GM19043 (cell line): Measurements from ENCODE around the gene XAGE1B.
"Not testable (repeated sequence)": the region's sequence is repeated elsewhere in the genome, so short reads cannot be mapped to it uniquely, and the experiment has no call there.

ENCODE experiments used
- ATAC-seq: cut with Tn5 transposase; IDR thresholded peaks from one replicate; pipeline ENCODE4 v1.9.1; 2021; ENCODE audit warnings: low read depth; ENCODE audit not compliant: unreplicated experiment

XAGE1B gene

GRCh38 chrX:52516987-52517325 lies at the start of gene XAGE1B:
Gene XAGE1B (minus strand): TSS chrX:52517063. CDS start chrX:52515527, 1,536 bp downstream.
- not testable (repeated sequence) for ATAC-seq

GRCh38 chrX:52563105-52563504 lies 46.2 kb upstream of the XAGE1B start:
- ATAC-seq = no peak

- no peak for ATAC-seq
These were observed 41.3 kb upstream of the XAGE1B start for GRCh38 chrX:52558140-52558539.

GRCh38 chrX:52556741-52557140 lies 39.9 kb upstream of the XAGE1B start:
- ATAC-seq = no peak

- ATAC-seq = no peak
These were observed 37.3 kb upstream of the XAGE1B start for GRCh38 chrX:52553995-52554642.

GRCh38 chrX:52548769-52549168 lies 31.9 kb upstream of the XAGE1B start:
- ATAC-seq = not testable (repeated sequence)

GRCh38 chrX:52544147-52544840 lies 27.4 kb upstream of the XAGE1B start:
- no peak for ATAC-seq

- no peak for ATAC-seq
These were observed 25.4 kb upstream of the XAGE1B start for GRCh38 chrX:52542311-52542710.

GRCh38 chrX:52541051-52541450 lies 24.2 kb upstream of the XAGE1B start:
- not testable (repeated sequence) for ATAC-seq

- not testable (repeated sequence) for ATAC-seq
These were observed 515 bp downstream of the XAGE1B start for GRCh38 chrX:52516110-52516986.

- not testable (repeated sequence) for ATAC-seq
These were observed 5.7 kb downstream of the XAGE1B start for GRCh38 chrX:52511126-52511525.

- no peak for ATAC-seq
These were observed 6.9 kb downstream of the XAGE1B start for GRCh38 chrX:52509916-52510315.

GRCh38 chrX:52507331-52507730 lies 9.5 kb downstream of the XAGE1B start:
- ATAC-seq = no peak

- ATAC-seq = no peak
These were observed 12.3 kb downstream of the XAGE1B start for GRCh38 chrX:52504551-52504950.

- not testable (repeated sequence) for ATAC-seq
These were observed 15.5 kb downstream of the XAGE1B start for GRCh38 chrX:52501362-52501761.

GRCh38 chrX:52496419-52496772 lies 20.5 kb downstream of the XAGE1B start:
- ATAC-seq = not testable (repeated sequence)

GRCh38 chrX:52495545-52496418 lies 21.1 kb downstream of the XAGE1B start, which contains the start of gene XAGE1A:
Gene XAGE1A (plus strand): TSS chrX:52495808. CDS start chrX:52497362, 1,554 bp downstream.
- not testable (repeated sequence) for ATAC-seq

- not testable (repeated sequence) for ATAC-seq
These were observed 45.6 kb downstream of the XAGE1B start for GRCh38 chrX:52471301-52471700.
